GM20431 (cell line): ENCODE results near the gene HAO1.
"Not testable (repeated sequence)": the region's sequence is repeated elsewhere in the genome, so short reads cannot be mapped to it uniquely, and the experiment has no call there.

Experiments
- in situ Hi-C: fragments of 300-500 bp; cut with MseI, MboI; formaldehyde crosslinking; loops from one replicate; pipeline ENCODE4 v1.15.0; 2020; ENCODE audit warnings: low sequenced_read_pairs; ENCODE audit not compliant: unreplicated experiment

The HAO1 gene

DNA sequence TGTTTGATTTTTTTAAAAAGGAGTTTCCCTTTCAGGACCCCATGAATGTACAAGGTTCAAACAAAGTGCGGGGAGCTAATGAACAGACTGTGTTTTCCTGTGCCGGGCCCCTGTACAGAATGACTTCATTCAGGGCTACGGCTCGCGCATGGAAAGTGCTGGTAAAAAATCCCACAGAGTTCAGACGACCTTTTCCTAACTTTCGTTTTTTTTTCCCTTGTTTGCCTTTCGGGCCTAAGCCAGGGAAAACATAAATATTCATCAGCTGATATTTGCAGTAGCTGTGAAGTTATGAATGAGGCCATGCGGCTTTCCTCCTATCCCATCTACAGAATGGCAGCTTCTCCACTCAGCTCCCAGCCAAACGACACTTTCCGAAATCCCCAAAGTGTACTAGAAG lies 74.0 kb downstream of the HAO1 start:
- in situ Hi-C loops, result no loop called here

DNA sequence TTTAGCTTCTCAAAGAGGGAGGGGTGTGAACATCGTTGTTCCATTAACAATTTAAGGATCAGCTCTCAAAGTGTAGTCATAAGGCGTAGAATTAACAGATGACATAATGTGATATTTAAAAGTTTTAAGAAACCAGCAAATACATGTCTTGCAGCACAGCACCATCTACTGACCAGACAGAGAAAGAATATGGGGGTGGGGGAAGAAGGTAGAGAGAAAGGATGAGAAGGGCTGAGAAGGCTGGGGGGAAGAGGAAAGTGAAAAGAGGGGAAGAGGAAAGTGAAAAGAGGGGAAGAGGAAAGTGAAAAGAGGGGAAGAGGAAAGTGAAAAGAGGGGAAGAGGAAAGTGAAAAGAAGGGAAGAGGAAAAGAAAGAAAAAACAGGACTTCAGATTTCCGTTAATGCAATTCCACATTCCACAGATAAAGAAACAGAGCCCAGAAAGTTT lies 80.9 kb downstream of the HAO1 start:
- in situ Hi-C loops, result no loop called here

GRCh38 chr20:7858734-7859250 lies 81.5 kb downstream of the HAO1 start:
- in situ Hi-C loops, result no loop called here

DNA sequence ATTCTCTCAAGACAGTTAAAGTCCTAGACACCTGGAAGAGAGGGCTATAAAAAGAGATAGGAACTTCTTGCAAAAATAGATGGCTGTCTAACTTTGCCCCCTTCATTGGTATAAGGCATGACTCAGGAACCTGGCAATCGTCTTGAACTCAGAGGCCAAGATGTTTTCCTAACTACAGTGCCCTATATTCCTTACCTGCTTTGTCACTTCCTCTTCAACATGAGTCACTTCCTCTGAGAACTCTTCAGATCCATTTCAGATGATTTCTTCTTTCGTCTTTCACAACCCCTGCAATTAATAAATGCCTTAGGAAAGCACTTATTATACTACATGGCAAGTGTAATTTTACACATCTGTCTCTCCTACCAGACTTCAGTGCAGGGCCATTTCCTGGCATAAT lies 83.5 kb downstream of the HAO1 start:
- in situ Hi-C loops, result no loop called here

- in situ Hi-C loops, result no loop called here
These were observed 84.7 kb downstream of the HAO1 start for GRCh38 chr20:7855545-7855944.

GRCh38 chr20:7853493-7853892 lies 86.8 kb downstream of the HAO1 start:
- in situ Hi-C loops, result no loop called here

GRCh38 chr20:7850775-7851490 lies 89.3 kb downstream of the HAO1 start:
- in situ Hi-C loops, result no loop called here

- in situ Hi-C loops, result no loop called here
These were observed 90.6 kb downstream of the HAO1 start for GRCh38 chr20:7849675-7850074.

- in situ Hi-C loops, result no loop called here
These were observed 91.9 kb downstream of the HAO1 start for GRCh38 chr20:7848351-7848750.

- in situ Hi-C loops, result no loop called here
These were observed 96.6 kb downstream of the HAO1 start for GRCh38 chr20:7843613-7844012.

DNA sequence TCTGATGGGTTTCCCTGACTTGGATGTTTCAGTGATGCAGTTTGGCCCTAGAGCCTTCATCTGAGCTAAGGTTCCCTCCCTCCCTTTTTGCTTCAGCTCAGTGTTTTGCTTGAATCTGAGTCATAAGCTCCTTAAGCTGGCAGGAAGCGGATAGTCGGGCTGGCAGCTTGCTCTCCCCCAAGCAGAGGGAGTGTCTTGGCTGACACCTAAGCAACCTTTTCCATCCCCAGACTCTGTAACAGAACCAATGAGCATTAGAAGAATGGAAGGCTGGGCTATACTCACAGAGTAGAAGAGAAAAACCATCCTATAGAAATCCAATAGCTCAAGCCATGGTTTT lies 98.3 kb downstream of the HAO1 start:
- in situ Hi-C loops, result no loop called here

DNA sequence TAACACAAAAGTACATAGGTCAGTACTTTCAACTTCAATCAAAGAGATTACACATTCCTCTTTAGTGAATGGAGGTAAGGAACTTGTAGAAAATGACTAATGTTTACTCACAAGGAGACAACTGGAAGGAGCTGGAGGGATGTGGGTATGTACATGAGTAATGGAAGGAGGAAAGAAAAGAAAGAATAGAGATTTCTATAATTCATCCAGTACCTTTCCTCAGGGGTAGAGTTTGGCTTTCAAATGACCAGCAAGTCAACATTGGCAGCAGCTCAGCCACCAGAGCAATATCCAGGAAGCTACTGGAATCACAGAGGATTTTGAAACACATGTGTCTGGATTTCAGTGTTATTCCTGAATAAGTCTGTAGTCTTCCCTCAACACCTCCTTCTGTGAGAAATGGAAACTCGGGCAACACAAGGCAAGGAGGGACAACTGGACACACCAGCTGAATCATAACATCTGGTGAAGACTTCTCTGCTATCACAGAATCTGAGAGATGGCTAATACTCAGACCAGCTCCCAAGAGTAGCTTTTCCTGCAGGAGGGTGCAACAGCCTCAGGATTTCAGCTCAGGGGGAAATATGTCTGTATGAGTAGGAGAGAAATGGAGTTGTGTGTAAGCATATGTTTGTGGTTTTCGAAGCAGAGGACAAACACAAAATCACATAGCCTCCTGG lies 98.8 kb downstream of the HAO1 start:
- in situ Hi-C loops, result no loop called here

GRCh38 chr20:7836076-7836475 lies 104.2 kb downstream of the HAO1 start:
- in situ Hi-C loops, result no loop called here

- in situ Hi-C loops, result not testable (repeated sequence)
These were observed 105.8 kb downstream of the HAO1 start for GRCh38 chr20:7834441-7834840.
